Measurements from ENCODE around the gene FAM111A. TPM values are rescaled to one million over a fixed set of nuclear protein-coding genes. Genes with fewer than 3 reads are reported as not detected.
A peak's percentile ranks its signal among the peaks of the same experiment; 100 is the strongest.

The FAM111A gene
- total RNA-seq, 2 experiments from 2014 or later: 32.8 to 34.4 TPM

DNA sequence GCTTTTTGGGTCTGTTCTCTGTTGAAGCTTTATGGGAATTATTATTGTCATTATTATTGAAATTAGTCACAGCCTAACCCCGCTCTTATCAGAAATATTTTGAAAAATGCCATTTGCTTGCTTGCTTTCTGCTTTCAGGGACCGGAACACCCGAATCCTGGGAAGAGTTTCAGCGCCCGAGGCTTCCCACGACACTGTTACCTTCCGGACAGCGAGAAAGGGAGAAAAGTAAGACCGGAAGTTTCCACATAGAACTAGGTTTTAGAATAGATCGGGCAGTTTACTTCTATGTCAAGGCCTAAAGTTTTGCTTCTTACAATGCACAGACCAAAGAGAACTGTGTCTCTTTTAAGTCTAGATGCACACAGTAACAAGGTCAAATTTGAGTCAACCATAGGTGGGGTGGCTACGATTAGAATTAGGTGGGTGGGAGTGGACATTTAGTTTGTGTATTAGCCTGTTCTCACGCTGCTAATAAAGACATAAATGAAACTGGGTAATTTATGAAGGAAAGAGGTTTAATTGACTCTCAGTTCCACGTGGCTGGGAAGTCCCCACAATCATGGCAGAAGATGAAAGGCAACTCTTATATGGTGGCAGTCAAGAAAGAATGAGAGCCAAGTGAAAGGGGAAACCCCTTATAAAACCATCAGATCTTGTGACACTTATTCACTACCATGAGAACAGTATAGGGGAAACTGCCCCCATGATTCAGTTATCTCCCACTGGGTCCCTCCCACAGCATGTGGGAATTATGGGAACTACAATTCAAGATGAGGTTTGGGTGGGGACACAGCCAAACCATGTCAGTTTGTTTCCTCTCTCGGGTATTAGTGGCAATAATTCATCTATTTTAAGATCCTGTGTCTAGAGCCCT, 57.1 kb downstream of the FAM111A start:
- H3K36me3 ChIP-seq (ENCODE audit: insufficient read depth, low read length): no peaks in the 10 kb centered on the region
- CTCF ChIA-PET: no interaction called here
- H3K9me3 Mint-ChIP-seq: no peaks in the 10 kb centered on the region
- H3K4me1 ChIP-seq (ENCODE audit: insufficient read depth, low read length): no peaks in the 10 kb centered on the region
- peak; percentile 52 for ATAC-seq (ENCODE audit: poor library complexity)
- intact Hi-C loops (cut with DNase I, micrococcal nuclease): no loop called here
- H3K36me3 Mint-ChIP-seq (ENCODE audit: low read depth): peaks cover 4% of the 10 kb centered on the region
- POLR2A ChIA-PET: no interaction called here
- no peak overlapping the region for H3K27ac Mint-ChIP-seq
- no peaks in the 10 kb centered on the region for H3K9me3 ChIP-seq (ENCODE audit: control insufficient read depth in 1 of 2, insufficient read depth in 1 of 2, low read length in 2 of 2)
- no peaks in the 10 kb centered on the region for H3K27me3 Mint-ChIP-seq
- H3K4me3 ChIP-seq (ENCODE audit: low read length): no peak overlapping the region
- no peak overlapping the region for H3K27ac ChIP-seq (ENCODE audit: low read depth in 1 of 2, low read length in 2 of 2)
- no peak for TF ChIP-seq CTCF (IDR thresholded peaks at IDR 0.05)
- H3K27me3 ChIP-seq (ENCODE audit: control insufficient read depth in 1 of 2, insufficient read depth in 2 of 2, low read length in 2 of 2): no peaks in the 10 kb centered on the region
- DNase-seq: peak in 3 of 14 experiments; percentile 12 to 63 (median 57)
- no peak overlapping the region for H3K4me3 Mint-ChIP-seq
- H3K4me1 Mint-ChIP-seq (ENCODE audit: low read depth): peaks cover 12% of the 10 kb centered on the region

GRCh38 chr11:59200423-59200746, 57.7 kb downstream of the FAM111A start:
- Mint-ChIP-seq H3K4me1 (ENCODE audit: low read depth) (peaks cover 12% of the 10 kb centered on the region), H3K36me3 (ENCODE audit: low read depth) (no peaks in the 10 kb centered on the region), H3K27ac (no peak overlapping the region), H3K4me3 (no peak overlapping the region), H3K27me3 (no peaks in the 10 kb centered on the region), H3K9me3 (no peaks in the 10 kb centered on the region)
- peaks cover under 1% of the 10 kb centered on the region for H3K4me1 ChIP-seq (ENCODE audit: insufficient read depth, low read length)
- no peaks in the 10 kb centered on the region for H3K9me3 ChIP-seq (ENCODE audit: control insufficient read depth in 1 of 2, insufficient read depth in 1 of 2, low read length in 2 of 2)
- intact Hi-C loops (cut with DNase I, micrococcal nuclease): no loop called here
- no peaks in the 10 kb centered on the region for H3K36me3 ChIP-seq (ENCODE audit: insufficient read depth, low read length)
- H3K27me3 ChIP-seq (ENCODE audit: control insufficient read depth in 1 of 2, insufficient read depth in 2 of 2, low read length in 2 of 2): no peaks in the 10 kb centered on the region
- no peak overlapping the region for H3K4me3 ChIP-seq (ENCODE audit: low read length)
- DNase-seq: no peak
- ATAC-seq (ENCODE audit: poor library complexity): no peak
- POLR2A ChIA-PET: no interaction called here
- TF ChIP-seq CTCF (IDR thresholded peaks at IDR 0.05): no peak
- no peak overlapping the region for H3K27ac ChIP-seq (ENCODE audit: low read depth in 1 of 2, low read length in 2 of 2)
- CTCF ChIA-PET: no interaction called here

DNA sequence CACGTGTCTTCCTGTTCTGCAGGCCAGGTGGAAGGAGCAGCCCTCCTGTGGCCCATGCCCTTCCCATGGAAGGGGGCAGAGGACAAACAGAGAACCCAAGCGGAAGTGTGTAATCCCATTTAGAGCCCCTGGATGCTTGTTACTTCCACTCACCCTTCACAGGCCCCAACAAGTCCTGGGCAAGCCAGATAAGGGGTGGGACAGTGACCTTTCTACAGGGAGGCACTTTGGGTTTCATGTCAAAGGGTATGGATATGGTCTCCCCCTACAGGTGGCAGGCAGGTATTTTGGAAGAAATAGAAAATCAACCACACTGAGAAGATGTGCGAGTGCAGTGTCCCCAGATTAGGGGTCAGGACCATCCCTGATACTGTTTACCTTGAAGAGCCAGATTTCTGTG, 58.7 kb downstream of the FAM111A start:
- no peak for DNase-seq
- Mint-ChIP-seq H3K27ac (no peak overlapping the region), H3K27me3 (no peaks in the 10 kb centered on the region), H3K36me3 (ENCODE audit: low read depth) (no peaks in the 10 kb centered on the region), H3K9me3 (no peaks in the 10 kb centered on the region), H3K4me1 (ENCODE audit: low read depth) (peaks cover 15% of the 10 kb centered on the region), H3K4me3 (no peak overlapping the region)
- peaks cover 5% of the 10 kb centered on the region for H3K4me1 ChIP-seq (ENCODE audit: insufficient read depth, low read length)
- no peak for TF ChIP-seq CTCF (IDR thresholded peaks at IDR 0.05)
- intact Hi-C loops (cut with DNase I, micrococcal nuclease): no loop called here
- no peaks in the 10 kb centered on the region for H3K27me3 ChIP-seq (ENCODE audit: control insufficient read depth in 1 of 2, insufficient read depth in 2 of 2, low read length in 2 of 2)
- ChIA-PET CTCF (interaction anchor here (1.3 to 2.5 kb wide), 2 partner anchors 30 to 43 kb away, joined by 5 read pairs; partner anchors contain the start of gene DTX4), POLR2A (no interaction called here)
- H3K4me3 ChIP-seq (ENCODE audit: low read length): no peak overlapping the region
- H3K36me3 ChIP-seq (ENCODE audit: insufficient read depth, low read length): no peaks in the 10 kb centered on the region
- no peak overlapping the region for H3K27ac ChIP-seq (ENCODE audit: low read depth in 1 of 2, low read length in 2 of 2)
- ATAC-seq (ENCODE audit: poor library complexity): no peak
- H3K9me3 ChIP-seq (ENCODE audit: control insufficient read depth in 1 of 2, insufficient read depth in 1 of 2, low read length in 2 of 2): no peaks in the 10 kb centered on the region

Other genes starting within 250 kb of the FAM111A start
- not detected for gene GLYATL1, start 203.4 kb upstream of the FAM111A start, total RNA-seq
- gene GLYATL1B, start 56.5 kb upstream of the FAM111A start, total RNA-seq: not detected
- 1 to 10 TPM in 1 of 2 experiments, under 1 TPM in 1; 0.82 to 1.2 TPM for gene FAM111B, start 35.6 kb upstream of the FAM111A start, total RNA-seq
- gene DTX4, start 29.3 kb downstream of the FAM111A start, total RNA-seq: 1 to 10 TPM in 1 of 2 experiments, under 1 TPM in 1; 0.93 to 1.0 TPM
- gene MPEG1, start 70.1 kb downstream of the FAM111A start, total RNA-seq: 1 to 10 TPM; 2.8 to 2.9 TPM
- not detected for gene OR5AN1, start 216.0 kb downstream of the FAM111A start, total RNA-seq